Activated CD4-positive, alpha-beta T cell treated with anti-CD3 and anti-CD28 coated beads, Interleukin-2, amount 50 U/mL, for 48 hours (primary cell): ENCODE data around the gene VGLL4.

Experiments
- DNase-seq, 2 experiments: peaks; one replicate each; pipeline ENCODE4 v3.0.0-alpha.2; 2020

VGLL4 gene

DNA sequence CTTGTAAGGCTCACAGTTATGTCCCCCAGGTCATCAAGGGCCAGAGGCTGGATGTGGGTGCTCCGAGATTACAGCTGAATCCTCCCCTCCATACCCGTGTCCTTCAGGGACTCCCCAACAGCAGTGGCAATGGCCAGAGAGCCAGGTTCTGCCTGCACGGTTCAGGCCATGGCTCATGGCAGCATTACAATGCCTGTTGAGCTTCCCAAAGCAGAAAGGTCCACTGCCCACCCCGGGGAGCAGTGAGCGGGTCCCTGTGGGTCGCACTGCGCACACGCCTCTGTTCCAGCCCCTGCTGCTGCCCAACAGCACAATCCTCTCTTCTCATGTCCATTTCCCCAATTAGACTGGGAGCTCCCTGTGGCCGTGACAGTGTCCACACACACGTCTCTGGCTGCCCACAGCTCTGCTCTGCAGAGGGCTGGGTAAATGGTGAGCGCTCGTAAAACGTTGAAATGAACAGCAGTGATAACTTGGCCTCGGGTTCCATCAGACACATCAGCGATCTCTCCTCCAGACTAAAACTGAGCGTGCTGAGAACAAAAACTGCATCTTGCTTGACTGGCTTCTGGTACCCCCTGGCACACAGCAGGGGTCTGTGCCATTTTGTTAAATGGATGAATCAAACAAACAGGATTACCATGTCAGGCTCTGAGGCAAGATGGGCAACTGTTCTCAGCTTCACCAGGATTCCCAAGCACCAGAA is 80.4 kb downstream of the VGLL4 start:
- no peak for DNase-seq

DNA sequence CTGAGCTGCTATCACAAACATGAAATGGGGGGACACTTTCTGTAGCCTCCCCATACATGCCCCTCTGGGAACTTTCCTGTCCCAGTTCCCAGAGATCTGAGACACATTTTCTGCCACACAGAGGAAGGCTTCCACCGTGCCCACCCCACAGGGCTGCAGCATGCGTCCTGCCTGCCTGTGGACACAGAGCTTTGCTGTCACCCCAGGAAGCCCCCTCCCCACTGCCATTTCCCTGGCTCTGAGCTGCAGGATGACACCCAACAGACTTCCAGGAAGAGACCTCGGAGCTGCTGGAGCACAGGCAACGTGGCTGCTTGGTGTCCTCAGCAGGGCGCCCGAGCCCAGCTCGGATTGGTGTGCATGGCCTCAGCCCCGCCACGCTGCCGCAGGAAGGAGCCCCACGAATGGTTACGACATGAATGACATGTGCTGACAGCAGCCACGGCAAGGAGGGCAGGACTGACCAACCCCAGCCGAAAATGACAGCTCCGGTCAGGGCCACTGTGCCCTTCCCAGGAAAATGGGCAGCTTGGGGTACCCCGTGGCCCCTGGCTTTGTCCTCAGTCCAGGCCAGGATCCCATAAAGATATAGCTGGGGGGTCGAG is 81.3 kb downstream of the VGLL4 start:
- no peak for DNase-seq

DNA sequence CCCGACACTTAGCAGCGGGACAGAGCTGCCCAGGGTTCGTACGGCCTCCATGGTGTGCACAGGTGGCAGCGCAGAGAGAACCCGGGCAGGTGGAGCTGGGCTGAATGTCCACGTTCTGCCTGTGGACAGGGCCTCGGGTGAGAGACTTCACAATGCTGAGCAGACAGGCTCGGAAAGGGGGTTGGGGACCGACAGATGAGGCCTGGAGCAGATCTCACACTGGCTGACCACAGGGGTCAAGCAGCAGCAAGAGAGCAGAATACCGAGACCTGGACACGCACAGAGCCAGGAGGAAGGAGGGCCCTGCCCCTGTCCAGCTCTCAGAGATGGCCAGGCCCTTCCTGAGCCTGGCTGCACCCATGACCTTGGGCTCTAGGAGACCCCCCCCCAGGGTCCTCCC is 83.0 kb downstream of the VGLL4 start:
- no peak for DNase-seq

DNA sequence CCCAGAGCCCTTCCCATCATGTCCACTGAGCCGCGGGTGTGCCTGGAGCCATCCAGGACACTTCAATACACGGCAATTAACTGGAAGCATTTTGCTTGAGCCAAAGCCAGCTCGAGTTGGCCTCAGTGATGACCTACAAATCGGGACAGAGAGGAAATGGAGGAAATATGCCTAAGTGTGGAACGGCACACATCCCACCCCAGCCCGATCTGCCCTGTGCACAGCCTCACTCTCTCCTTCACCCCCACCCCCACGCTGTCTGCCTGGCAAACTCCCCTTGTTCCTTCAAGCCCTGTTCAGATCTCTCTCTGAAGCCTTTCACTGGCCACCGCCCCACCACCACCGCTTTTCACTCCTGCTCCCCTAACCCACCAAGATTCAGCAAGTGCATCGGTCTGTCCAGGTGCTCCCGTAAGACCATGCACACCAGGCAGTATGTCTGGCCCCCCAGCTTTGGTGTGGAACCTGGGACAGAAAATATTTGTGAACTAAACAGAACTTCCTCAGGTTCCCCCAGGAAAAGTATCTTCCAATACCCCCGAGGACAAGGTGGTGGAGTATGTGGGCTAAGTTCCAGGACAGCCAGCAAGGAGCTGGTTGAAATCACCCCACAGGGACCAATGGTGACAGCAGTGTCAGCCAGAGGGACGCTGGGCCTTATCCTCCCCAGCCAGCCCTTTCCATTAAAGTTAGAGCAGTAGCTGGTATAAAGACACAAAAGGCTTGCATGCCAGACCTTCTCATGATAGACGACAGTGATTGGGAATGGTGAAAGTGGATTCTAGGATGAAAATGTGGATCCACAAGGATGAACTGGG is 83.7 kb downstream of the VGLL4 start:
- DNase-seq = no peak

DNA sequence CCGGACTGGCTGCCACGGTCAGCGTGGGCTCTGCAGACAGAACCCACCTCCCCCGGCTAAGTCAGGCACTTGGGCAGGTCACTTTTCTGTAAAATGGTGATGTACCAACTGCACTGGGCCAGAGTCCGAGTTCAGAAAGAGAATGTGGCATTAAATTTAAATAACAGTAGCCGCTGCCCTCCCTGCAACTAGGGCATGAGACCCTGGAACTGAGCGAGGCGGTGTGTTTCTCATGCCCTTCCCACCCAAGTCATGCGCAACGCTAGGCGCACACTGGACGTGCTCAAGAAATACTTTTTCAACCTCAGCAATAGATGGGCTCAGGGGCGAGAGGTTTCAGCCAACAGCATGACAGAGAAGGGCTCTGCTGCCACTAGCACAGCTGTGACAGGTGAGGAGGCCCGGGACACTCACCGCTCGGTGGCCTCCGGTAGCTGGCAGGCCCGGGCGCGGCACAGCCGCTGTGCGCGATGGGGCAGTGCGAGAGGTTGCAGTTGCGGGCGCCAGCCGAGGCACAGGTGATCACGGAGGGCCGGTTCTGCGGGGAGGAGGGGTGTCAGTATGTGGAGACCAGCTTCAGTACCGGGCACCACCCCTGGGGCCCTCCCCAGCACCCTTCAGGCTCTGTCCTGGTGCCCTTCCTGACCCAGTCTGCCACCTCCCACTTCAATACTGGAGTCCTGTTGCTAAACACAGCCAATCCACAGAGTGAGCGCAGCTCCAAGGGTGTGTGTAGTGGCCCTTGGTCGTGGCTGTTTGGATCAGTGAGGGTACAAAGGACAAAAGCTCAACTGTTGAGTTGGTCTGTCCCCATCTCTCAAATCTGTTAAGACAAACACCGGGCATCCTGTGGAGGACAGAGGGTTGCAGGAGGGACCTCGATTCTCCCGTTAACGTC is 84.5 kb downstream of the VGLL4 start:
- no peak for DNase-seq

DNA sequence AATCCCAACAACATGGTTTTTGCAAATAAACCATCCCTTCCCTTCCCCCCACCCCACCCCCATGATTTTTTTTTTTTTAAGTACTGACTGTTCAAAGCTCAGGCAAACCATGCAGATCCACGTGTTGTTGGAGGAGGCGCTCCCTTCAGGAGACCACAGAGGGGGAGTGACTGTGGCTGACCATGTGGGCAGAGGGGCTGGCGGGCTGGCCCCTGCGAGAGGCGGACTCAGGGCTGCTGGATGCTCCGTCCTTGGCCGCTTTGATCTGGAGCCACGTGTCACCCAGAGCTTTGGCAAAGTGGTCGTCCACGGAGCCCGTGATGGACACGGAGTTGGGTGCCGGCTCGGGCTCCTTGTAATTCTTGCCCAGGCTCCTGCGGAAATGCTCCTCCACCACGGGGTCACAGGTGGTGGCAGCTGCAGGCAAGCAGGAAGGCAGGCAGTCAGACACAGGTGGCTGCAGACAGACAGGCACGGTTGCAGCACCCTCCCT is 85.3 kb downstream of the VGLL4 start:
- no peak for DNase-seq

DNA sequence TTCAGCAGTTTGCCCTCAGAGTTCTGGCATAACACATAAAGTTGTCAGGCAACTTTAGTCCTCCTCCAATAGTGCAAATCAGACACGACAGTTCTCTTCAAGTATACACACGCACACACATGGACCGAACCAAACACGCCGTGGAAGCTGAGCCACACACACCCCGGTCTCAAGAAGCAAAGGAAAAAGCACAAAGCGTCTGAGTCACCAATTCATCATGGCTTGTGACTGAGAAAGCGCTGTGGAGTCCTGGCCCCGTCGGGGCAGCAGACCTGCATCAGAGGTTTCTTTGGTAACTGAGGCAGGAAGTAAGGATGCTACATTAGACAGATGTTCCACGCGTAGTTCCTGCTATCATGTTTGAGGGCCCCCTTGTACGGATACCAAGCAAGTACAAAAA is 85.7 kb downstream of the VGLL4 start:
- DNase-seq = no peak

DNA sequence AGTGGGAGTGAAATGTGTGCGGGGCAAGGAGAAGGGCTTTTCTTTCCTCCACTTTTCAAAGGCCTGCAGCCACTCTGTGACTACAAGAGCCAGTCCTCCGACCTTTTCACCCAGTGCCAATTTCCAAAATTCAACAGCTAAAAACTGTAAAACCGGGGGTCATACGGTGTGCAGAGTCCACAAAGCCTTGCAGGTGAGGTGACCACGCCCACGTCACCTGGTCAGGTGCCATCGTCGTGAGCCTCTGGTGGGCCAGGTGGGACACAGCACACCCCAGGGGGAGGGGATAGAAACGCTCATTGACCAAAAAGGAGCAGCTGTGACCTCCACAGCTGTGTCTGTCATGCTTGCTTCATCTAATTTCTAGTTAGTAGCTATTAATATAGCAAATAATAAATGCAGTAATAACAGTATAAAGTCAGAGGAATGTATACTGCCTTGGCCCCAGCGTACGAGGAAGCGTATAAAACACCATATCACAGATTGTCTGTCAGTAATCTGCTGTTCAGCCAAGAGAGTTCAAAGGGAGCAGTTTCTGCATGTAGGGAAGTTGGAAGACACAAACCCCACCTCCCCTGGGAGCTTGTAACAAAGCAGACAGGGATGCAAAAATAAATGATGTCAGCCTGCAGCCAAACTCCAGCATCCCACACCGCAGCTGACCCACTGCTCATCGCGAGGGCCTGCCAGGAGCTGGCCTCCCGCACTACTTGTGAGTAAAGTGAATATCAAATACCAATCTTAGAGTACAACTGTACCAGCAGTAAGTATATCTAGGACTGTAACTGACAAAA is 86.7 kb downstream of the VGLL4 start:
- DNase-seq = no peak

DNA sequence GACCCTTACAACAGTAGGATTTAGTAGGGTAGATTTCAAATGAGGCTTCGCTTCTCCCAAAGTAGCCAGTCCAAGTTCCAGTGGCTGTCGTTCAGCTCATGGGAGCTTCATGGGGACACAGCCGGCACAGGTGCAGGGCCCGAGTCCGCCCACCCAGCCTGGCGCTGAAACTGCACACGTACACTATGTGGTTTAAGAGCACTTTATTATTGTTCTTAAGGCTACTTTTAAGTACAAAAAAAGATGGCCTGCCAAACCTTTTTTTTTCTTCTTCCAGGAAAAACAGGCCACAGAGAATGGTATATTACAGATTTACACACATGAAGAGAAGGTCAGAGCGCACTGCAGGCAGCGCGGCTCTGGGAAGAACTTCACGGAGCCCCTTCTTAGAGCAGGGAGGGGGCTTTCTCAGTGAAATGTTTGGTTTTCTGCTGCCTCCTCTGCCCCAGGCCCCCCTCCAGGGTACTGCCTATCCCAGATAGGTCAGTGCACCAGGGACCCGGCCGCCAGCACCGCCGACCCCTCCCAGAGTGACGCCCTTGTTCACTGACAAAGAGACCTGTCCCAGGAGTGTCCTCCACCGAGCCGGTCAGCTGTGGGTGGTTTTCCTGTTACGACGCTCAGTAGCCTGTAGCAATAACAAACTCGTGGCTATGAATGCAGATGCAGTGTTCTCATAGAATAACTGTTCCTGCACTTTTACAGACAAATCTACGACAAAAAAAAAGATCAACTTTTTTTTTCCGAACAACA is 87.7 kb downstream of the VGLL4 start:
- no peak for DNase-seq

DNA sequence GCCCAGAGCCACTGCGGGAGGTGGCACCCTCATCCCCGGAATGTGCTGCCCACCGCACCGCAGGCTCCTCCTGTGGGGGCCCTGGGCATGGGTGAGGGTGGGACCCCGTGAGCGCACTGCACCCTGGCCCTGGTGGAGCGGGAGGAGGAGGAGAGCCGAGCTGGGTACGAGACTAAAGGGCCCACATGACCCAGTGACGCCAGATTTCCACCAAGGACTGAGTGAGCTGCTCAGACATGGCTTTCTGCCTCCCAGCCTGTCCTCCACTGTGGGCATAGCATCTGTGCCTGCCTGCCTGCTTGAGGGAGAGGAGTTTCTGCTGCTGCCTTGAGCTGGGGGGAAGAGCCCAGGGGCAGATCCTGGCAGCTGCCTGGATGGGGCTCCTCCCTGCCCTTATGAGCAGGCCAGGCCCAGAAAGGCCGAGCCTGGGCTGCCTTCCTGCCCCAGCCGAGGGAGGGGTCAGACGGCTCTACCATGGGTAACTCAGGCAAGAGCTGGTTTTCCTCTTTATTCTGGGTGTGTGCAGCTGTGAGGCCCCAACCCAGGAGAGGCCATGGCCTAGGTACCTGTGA is 88.4 kb downstream of the VGLL4 start:
- no peak for DNase-seq

DNA sequence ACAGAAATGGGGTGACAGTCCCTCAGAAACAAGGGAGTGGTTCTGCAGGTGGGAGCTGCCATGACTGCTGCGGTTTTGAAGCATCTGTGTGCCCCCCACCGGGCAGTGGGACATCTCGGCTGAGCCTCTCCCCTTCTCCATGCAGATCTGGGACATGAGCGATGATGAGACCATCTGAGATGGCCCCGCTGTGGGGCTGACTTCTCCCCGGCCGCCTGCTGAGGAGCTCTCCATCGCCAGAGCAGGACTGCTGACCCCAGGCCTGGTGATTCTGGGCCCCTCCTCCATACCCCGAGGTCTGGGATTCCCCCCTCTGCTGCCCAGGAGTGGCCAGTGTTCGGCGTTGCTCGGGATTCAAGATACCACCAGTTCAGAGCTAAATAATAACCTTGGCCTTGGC is 89.0 kb downstream of the VGLL4 start:
- no peak for DNase-seq

DNA sequence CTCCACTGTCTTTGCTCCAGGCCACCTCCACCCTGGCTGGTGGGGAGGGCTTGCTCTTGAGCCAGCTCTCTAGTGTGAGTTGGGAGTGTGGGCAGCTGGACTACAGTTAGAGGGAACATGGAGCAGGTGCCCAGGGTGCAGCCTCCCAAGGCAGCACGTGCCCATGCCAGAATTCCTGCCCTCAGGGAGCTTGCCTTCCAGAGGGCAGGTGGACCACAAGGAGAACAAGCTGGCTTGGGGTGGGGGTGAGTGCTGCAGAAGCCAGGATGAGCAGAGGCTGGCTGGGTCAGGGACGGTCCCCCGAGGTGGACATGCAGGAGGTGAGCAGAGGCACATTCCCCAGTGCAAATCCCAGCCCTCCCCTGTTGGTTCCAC is 89.5 kb downstream of the VGLL4 start:
- no peak for DNase-seq

DNA sequence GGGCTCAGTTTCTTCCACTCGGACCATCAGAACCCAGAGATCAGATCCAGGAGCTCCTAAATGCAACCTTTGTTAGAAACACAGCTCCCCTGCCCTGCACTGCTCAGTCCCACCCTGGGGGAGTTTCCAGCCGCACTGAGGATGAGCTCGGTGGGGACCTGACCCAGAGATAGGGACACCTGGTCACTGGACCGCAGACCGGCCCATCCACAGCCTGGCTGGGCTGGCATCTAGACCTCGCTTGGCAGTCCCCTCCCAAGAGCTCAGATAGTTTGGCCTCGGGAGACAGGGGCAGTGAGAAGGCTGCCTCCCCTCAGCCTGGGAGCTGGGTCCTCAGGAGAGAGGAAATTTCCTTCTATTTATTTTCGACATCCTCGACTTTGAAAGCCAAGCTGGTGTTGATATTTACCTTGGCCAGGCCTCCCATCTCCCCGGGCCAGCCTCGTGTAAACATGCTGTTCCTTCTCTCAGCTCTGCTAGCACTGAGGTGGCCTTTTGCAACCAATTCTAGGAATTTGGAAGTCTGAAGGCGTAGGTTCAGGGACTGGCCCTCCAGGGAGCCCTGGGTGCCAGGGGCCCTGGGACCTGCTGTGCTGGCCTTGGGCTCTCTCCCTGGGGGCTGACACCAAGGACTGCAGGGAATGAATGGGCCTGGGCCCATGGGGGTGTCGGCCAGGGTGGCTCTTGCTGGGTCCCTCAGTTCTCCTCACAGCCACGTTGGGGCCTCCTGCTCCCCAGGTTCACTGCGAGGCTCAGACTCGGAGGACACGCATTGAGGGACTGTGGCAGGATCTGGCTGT is 90.1 kb downstream of the VGLL4 start:
- DNase-seq = no peak

DNA sequence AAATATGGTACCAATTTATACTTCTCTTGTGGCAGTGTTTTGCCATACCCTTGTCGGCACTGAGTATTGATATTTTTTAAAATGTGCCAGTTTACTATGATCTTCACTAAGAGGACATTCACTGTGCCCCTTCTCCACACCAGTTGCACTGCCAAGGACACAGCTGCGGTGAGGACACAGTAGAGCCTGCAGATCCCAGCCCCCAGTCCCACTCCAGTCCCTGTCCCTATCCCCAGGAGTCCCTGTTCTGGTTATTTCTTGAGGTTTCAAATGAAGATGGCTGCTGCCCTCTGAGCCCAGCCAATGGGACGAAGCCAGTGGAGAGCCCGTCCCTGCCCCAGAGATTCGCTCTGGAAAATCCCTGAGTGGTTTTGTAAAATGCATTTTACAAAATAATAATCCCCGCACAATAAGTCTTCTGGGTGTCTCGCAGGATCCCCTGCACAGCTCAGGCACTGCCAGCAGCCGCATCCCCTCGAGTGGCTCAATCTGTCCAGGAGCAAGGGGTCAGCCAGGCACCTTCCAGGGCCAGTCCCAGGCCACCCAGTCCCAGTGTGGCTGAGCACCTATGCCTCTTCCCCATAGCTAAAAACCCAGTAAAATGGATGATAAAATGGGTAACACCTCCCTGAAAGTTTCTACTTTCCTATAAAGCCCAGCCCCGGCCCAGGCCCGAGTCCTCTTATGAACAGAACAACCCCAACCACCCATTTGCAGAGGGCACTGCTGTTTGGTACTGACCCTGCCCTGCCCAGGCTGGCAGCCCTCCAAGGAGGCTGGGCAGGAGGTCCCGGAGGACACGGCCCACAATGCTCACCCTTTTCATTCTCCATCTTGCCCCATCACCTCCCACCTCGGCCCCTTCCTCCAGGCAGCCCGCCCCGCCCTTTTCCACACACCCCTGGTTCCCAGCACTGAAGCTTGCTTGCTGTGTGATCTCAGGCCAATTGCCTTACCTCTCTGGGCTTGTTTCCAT is 91.1 kb downstream of the VGLL4 start:
- no peak for DNase-seq

DNA sequence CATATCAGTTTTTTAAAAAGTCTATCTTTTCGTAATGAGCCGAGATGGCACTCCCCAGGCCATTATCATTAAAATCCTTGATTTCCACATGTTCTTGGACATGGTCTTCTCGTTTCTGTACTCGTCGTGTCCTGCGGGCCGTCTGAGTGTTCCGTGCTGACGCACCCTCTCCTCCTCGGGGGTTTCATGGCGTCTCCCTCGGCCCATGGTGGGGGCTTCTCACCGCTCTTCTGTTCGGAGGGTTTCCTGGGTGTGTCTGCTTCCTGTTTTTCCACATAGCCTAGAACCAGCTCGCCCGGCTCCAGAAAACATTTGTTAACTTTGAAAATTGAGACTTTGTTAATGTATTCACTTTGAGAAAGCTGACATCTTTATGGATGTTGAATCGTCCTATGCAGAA is 92.7 kb downstream of the VGLL4 start:
- no peak for DNase-seq

DNA sequence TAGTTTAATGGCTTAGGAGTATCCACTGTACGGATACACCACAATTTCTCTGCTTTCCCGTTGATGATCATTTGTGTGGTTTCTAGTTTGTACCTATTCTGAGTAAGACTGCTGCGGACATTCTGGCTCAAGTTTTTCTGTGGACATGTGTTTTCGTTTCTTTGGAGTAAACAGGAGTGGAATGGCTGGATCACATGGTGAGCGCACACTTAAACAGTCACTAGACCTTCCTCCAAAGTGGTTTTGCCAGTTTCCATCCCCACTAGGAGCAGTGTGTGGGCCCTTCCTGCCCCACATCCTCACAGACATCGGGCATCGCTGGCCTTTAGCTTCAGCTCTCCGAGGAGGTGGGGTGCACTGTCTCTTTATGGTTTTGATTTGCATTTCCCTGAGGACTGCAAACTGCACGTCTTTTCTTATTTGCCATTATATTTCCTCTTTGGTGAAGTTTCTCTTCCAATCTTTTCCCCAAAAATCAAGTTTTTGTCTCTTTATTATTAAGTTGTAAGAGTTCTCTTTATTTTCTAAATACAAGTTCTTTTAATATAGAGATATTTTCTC is 94.1 kb downstream of the VGLL4 start:
- DNase-seq = no peak

DNA sequence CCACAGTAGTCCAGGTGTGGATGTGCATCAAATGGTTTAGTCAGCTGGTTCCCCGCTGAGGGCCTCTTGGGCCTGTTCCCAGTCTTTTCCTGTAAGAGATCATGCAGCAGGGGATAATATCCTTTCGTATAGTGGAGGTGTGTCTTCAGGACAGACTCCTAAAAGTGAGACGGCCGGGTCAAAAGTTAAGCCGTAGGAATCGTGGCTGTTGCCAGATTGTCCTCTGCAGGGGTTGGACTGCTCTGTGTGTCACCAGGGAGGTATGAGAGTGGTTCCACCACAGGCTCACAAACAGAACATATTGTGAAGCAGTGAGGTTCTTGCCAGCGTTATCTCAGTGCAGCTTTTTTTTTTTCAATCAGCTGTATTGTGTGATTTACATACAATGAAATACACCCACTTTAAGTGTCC is 95.0 kb downstream of the VGLL4 start:
- DNase-seq = no peak

DNA sequence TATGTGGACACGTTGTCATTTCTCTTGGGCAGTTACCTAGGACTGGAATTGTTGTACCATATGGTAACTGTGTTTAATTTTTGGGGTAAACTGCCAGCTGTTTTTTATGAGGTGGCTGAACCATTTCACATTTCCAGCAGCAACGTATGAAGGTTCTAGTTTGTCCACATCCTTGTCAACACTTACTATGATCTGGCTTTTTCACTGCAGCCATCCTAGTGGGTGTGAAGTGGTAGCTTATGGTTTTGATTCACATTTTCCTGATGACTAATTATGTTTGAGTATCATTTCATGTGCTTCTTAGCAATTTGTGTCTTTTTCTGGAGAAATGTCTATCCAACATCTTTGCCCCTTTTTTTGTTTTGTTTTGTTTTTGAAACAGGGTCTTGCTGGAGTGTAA is 96.2 kb downstream of the VGLL4 start:
- DNase-seq = no peak
